HL-60 (cell line): ENCODE measurements around the gene RAP1GAP2.

Experiments
- DNase-seq, 2 experiments: peaks; one replicate each; pipeline ENCODE4 v3.0.0-alpha.2; 2010 to 2020; ENCODE audit warnings: low read depth in 1 of 2, low spot score in 1 of 2
- H3K27ac ChIP-seq: fragments of 250-450 bp; sonication (Bioruptor Pico); replicated peaks from 2 replicates; pipeline ENCODE4 v1.5.1; 2020; ENCODE audit warnings: mild to moderate bottlenecking, moderate library complexity
- H3K27me3 ChIP-seq: fragments of 250-450 bp; sonication (Bioruptor Pico); 2 replicates; pipeline ENCODE4 v1.5.1; 2021; ENCODE audit warnings: mild to moderate bottlenecking, moderate library complexity; ENCODE audit not compliant: insufficient read depth, poor library complexity, severe bottlenecking
- H3K4me3 ChIP-seq: replicated peaks from 2 replicates; pipeline ENCODE4 v1.5.1; 2011; ENCODE audit warnings: mild to moderate bottlenecking, control low read depth, low read length; ENCODE audit not compliant: insufficient read depth
- GABPA ChIP-seq: IDR thresholded peaks from 2 replicates; pipeline ENCODE4 v1.6.1; 2012; ENCODE audit warnings: low read depth
- POLR2AphosphoS5 ChIP-seq: IDR thresholded peaks from 2 replicates; pipeline ENCODE4 v1.6.1; 2012; ENCODE audit warnings: low read depth
- SPI1 ChIP-seq: IDR thresholded peaks from 2 replicates; pipeline ENCODE4 v1.6.1; 2012; ENCODE audit warnings: low read depth, mild to moderate bottlenecking, borderline replicate concordance
- TF ChIP-seq, protein P1 (sequence below): IDR thresholded peaks from one replicate; pipeline ENCODE4 v1.5.1; 2011; ENCODE audit warnings: low read length, control low read depth, inconsistent platforms; ENCODE audit not compliant: insufficient read depth
- TF ChIP-seq, protein P2 (sequence below): IDR thresholded peaks from 2 replicates; pipeline ENCODE4 v1.6.1; 2012; ENCODE audit warnings: low read depth; ENCODE audit not compliant: insufficient replicate concordance

The RAP1GAP2 gene

DNA sequence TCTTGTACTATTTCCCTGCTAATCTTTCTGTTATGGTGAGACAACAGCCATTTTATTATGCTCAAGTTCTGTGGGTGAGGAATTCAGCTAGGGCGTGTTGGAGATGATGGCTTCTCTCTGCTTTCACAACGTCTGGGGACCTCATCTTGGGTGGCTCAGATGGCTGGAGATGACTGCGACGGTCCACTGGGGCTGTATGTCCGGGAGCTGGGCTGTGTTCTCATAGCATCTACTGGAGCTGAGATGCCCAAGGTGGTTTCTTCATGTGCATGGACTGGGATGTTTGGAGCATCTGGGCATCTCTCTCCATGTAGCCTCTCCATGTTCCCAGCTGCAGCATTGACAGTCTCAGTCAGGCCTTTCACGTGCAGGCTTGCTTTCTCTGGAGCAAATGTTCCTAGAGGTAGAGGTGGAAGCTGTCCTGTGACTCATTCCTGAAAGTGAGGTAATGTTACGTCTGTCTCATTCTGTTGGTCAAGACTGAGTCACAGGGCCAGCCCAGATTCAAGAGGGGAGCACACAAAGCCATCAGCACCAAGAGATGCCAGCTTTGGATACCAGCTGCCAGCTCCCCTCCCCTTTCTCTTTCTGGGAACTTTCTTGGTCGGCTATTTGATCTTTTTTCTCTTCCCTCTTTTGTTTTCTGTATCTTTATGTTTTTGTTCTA lies 96.2 kb downstream of the RAP1GAP2 start:
- Histone ChIP-seq H3K27ac (no peak overlapping the region), H3K4me3 (no peak overlapping the region), H3K27me3 (no peaks in the 10 kb centered on the region)
- no peak for DNase-seq
- TF ChIP-seq POLR2AphosphoS5: no peak
- TF ChIP-seq SPI1: no peak
- TF ChIP-seq GABPA: no peak
- TF ChIP-seq, protein P1, sequence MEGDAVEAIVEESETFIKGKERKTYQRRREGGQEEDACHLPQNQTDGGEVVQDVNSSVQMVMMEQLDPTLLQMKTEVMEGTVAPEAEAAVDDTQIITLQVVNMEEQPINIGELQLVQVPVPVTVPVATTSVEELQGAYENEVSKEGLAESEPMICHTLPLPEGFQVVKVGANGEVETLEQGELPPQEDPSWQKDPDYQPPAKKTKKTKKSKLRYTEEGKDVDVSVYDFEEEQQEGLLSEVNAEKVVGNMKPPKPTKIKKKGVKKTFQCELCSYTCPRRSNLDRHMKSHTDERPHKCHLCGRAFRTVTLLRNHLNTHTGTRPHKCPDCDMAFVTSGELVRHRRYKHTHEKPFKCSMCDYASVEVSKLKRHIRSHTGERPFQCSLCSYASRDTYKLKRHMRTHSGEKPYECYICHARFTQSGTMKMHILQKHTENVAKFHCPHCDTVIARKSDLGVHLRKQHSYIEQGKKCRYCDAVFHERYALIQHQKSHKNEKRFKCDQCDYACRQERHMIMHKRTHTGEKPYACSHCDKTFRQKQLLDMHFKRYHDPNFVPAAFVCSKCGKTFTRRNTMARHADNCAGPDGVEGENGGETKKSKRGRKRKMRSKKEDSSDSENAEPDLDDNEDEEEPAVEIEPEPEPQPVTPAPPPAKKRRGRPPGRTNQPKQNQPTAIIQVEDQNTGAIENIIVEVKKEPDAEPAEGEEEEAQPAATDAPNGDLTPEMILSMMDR: no peak
- TF ChIP-seq, protein P2, sequence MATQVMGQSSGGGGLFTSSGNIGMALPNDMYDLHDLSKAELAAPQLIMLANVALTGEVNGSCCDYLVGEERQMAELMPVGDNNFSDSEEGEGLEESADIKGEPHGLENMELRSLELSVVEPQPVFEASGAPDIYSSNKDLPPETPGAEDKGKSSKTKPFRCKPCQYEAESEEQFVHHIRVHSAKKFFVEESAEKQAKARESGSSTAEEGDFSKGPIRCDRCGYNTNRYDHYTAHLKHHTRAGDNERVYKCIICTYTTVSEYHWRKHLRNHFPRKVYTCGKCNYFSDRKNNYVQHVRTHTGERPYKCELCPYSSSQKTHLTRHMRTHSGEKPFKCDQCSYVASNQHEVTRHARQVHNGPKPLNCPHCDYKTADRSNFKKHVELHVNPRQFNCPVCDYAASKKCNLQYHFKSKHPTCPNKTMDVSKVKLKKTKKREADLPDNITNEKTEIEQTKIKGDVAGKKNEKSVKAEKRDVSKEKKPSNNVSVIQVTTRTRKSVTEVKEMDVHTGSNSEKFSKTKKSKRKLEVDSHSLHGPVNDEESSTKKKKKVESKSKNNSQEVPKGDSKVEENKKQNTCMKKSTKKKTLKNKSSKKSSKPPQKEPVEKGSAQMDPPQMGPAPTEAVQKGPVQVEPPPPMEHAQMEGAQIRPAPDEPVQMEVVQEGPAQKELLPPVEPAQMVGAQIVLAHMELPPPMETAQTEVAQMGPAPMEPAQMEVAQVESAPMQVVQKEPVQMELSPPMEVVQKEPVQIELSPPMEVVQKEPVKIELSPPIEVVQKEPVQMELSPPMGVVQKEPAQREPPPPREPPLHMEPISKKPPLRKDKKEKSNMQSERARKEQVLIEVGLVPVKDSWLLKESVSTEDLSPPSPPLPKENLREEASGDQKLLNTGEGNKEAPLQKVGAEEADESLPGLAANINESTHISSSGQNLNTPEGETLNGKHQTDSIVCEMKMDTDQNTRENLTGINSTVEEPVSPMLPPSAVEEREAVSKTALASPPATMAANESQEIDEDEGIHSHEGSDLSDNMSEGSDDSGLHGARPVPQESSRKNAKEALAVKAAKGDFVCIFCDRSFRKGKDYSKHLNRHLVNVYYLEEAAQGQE: no peak

DNA sequence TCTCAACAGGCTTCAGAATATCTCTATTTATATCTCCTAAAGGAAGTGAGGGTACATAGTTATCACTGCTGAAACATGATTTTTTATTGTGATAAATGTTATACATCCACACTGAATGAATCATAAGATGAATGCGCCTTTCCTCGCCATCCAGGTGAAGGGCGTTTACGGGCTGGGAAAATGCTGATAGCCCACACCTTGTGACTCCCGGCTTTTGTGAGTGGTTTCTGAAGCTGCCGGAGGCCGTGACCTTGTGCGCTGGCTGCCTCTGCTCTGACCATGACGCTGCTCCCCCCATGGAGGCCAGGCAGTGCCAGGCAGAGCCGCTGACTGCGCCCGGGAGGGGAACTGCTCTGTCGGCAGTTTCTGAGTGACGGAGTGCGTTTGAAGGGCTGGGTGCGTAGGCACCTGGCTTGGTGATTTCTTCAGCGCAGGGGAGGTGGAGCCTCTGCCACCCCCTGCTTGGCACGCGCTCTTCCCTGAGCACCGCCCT lies 97.2 kb downstream of the RAP1GAP2 start:
- Histone ChIP-seq H3K4me3 (no peak overlapping the region), H3K27ac (no peak overlapping the region), H3K27me3 (no peaks in the 10 kb centered on the region)
- TF ChIP-seq, protein P2: no peak
- TF ChIP-seq, protein P1: no peak
- no peak for TF ChIP-seq POLR2AphosphoS5
- TF ChIP-seq SPI1: no peak
- TF ChIP-seq GABPA: no peak
- DNase-seq: no peak

DNA sequence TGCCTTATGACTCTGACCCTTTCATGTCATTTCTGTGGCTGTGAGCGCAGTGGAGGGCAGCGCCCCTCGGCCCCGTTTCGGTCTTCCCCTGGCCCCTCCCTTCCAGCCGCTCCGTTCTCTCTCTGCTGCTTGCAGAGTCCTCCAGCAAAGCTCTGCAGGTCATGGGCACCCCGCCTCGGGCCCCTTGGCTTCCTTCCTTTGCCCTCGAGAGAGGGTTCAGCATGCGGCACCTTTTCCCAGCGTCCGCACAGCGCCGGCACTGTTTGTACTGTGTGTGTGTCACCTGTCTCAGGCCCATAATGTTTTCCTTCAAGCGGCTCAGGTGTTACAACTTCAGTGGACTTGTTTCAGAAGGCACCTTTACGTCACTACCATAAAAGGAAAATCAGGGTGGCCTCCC lies 98.5 kb downstream of the RAP1GAP2 start:
- no peak for DNase-seq
- TF ChIP-seq, protein P2: no peak
- no peak for TF ChIP-seq POLR2AphosphoS5
- no peak for TF ChIP-seq GABPA
- TF ChIP-seq, protein P1: no peak
- TF ChIP-seq SPI1: no peak
- Histone ChIP-seq H3K27ac (no peak overlapping the region), H3K4me3 (no peak overlapping the region), H3K27me3 (no peaks in the 10 kb centered on the region)
